HepG2 (cell line): Measurements from ENCODE around the gene PDCD10. TPM values are rescaled to one million over a fixed set of nuclear protein-coding genes. Genes with fewer than 3 reads are reported as not detected.

Experiments used
- AHR ChIP-seq: IDR thresholded peaks from 2 replicates; pipeline ENCODE4 v1.6.1; 2018; ENCODE audit warnings: missing genetic modification reagents, missing compliant biosample characterization
- ETS1 ChIP-seq: sonication (generic); formaldehyde crosslinking; IDR thresholded peaks from 2 replicates; pipeline ENCODE4 v1.4.0; 2020; ENCODE audit warnings: missing genetic modification reagents
- GZF1 ChIP-seq: sonication (generic); formaldehyde crosslinking; IDR thresholded peaks from 2 replicates; pipeline ENCODE4 v1.5.1; 2020; ENCODE audit warnings: mild to moderate bottlenecking, missing genetic modification reagents
- HOXD1 ChIP-seq: sonication (generic); formaldehyde crosslinking; IDR thresholded peaks from 2 replicates; pipeline ENCODE4 v1.5.0; 2020; ENCODE audit warnings: missing genetic modification reagents
- PLSCR1 ChIP-seq: sonication (generic); formaldehyde crosslinking; IDR thresholded peaks from 2 replicates; pipeline ENCODE4 v1.5.0; 2020; ENCODE audit warnings: missing genetic modification reagents, mild to moderate bottlenecking, borderline replicate concordance
- POLR2AphosphoS5 ChIP-seq: IDR thresholded peaks from 2 replicates; pipeline ENCODE4 v1.6.1; 2012; ENCODE audit warnings: low read depth, low read length
- ZFX ChIP-seq: sonication (generic); formaldehyde crosslinking; IDR thresholded peaks from 2 replicates; pipeline ENCODE4 v1.4.0; 2020; ENCODE audit warnings: mild to moderate bottlenecking, low read depth, missing genetic modification reagents, moderate library complexity
- ZKSCAN5 ChIP-seq: sonication (generic); formaldehyde crosslinking; IDR thresholded peaks from 2 replicates; pipeline ENCODE4 v1.5.1; 2020; ENCODE audit warnings: mild to moderate bottlenecking, missing genetic modification reagents
- ZNF414 ChIP-seq: sonication (generic); formaldehyde crosslinking; IDR thresholded peaks from 2 replicates; pipeline ENCODE4 v1.5.0; 2020; ENCODE audit warnings: missing genetic modification reagents
- polyA plus RNA-seq, 8 experiments: library from polyadenylated mRNA; depleted of rRNA in 3 of 8; stranded (reverse) in 7 of 8; unstranded in 1 of 8; fragments of >200 nt; fragmentation: Illumina TruSeq in 4 of 8; extraction: Trizol in 4 of 8; gene quantifications; 2 replicates each; pipeline versions ENCODE4 v1.2.1 to v1.2.3, GENCODE V29; 2011 to 2016; ENCODE audit warnings: low read depth in 4 of 8, missing spikeins in 1 of 8, mixed read lengths in 1 of 8; ENCODE audit not compliant: insufficient read depth in 1 of 8
- total RNA-seq, 5 experiments: library from RNA; depleted of rRNA; stranded (reverse); fragments of >200 nt; fragmentation: Illumina TruSeq; extraction: Trizol; gene quantifications; 2 replicates each; pipeline ENCODE4 v1.2.3, GENCODE V29; 2016; ENCODE audit warnings: low read depth in 1 of 5
- TF ChIP-seq, protein P1 (sequence below): sonication (generic); formaldehyde crosslinking; IDR thresholded peaks from 2 replicates; pipeline ENCODE4 v1.8.0; 2022; ENCODE audit warnings: low read depth, missing genetic modification reagents
- TF ChIP-seq, protein P2 (sequence below): sonication (generic); formaldehyde crosslinking; IDR thresholded peaks from 2 replicates; pipeline ENCODE4 v1.4.0; 2020; ENCODE audit warnings: missing genetic modification reagents
- TF ChIP-seq, protein P3 (sequence below): sonication (generic); formaldehyde crosslinking; IDR thresholded peaks from 2 replicates; pipeline ENCODE4 v1.8.1; 2023; ENCODE audit warnings: mild to moderate bottlenecking, missing genetic modification reagents
- TF ChIP-seq, protein P4 (sequence below): IDR thresholded peaks from 2 replicates; pipeline ENCODE4 v1.6.1; 2016; ENCODE audit warnings: missing compliant biosample characterization, missing genetic modification reagents, borderline replicate concordance
- TF ChIP-seq, protein P5 (sequence below): IDR thresholded peaks from 2 replicates; pipeline ENCODE4 v1.6.1; 2012; ENCODE audit warnings: low read depth, low read length, improper control_type of control experiment

The PDCD10 gene
- total and polyA plus RNA-seq, 2 of the 13 experiments (the other 11 are each of a cell fraction or from before 2014, with no cell fraction given): 48.5 to 53.9 TPM

- no peak; the same call in 1 of the 2 replicates for TF ChIP-seq ETS1 (CRISPR knock-in tag)
- TF ChIP-seq HOXD1 (CRISPR knock-in tag): no peak
- TF ChIP-seq, protein P1, sequence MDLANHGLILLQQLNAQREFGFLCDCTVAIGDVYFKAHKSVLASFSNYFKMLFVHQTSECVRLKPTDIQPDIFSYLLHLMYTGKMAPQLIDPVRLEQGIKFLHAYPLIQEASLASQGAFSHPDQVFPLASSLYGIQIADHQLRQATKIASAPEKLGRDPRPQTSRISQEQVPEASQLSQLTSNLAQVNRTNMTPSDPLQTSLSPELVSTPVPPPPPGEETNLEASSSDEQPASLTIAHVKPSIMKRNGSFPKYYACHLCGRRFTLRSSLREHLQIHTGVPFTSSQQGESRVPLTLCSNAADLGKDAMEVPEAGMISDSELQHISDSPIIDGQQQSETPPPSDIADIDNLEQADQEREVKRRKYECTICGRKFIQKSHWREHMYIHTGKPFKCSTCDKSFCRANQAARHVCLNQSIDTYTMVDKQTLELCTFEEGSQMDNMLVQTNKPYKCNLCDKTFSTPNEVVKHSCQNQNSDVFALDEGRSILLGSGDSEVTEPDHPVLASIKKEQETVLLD (CRISPR knock-in tag): no peak
- TF ChIP-seq ZKSCAN5: no peak
- 0 out of 2 replicates have a peak, but pooled peaks have one; percentile 67 for TF ChIP-seq AHR (CRISPR knock-in tag)
- TF ChIP-seq, protein P2, sequence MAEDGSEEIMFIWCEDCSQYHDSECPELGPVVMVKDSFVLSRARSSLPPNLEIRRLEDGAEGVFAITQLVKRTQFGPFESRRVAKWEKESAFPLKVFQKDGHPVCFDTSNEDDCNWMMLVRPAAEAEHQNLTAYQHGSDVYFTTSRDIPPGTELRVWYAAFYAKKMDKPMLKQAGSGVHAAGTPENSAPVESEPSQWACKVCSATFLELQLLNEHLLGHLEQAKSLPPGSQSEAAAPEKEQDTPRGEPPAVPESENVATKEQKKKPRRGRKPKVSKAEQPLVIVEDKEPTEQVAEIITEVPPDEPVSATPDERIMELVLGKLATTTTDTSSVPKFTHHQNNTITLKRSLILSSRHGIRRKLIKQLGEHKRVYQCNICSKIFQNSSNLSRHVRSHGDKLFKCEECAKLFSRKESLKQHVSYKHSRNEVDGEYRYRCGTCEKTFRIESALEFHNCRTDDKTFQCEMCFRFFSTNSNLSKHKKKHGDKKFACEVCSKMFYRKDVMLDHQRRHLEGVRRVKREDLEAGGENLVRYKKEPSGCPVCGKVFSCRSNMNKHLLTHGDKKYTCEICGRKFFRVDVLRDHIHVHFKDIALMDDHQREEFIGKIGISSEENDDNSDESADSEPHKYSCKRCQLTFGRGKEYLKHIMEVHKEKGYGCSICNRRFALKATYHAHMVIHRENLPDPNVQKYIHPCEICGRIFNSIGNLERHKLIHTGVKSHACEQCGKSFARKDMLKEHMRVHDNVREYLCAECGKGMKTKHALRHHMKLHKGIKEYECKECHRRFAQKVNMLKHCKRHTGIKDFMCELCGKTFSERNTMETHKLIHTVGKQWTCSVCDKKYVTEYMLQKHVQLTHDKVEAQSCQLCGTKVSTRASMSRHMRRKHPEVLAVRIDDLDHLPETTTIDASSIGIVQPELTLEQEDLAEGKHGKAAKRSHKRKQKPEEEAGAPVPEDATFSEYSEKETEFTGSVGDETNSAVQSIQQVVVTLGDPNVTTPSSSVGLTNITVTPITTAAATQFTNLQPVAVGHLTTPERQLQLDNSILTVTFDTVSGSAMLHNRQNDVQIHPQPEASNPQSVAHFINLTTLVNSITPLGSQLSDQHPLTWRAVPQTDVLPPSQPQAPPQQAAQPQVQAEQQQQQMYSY (CRISPR knock-in tag): peak; percentile 79
- no peak for TF ChIP-seq ZNF414 (CRISPR knock-in tag)
- TF ChIP-seq, protein P3, sequence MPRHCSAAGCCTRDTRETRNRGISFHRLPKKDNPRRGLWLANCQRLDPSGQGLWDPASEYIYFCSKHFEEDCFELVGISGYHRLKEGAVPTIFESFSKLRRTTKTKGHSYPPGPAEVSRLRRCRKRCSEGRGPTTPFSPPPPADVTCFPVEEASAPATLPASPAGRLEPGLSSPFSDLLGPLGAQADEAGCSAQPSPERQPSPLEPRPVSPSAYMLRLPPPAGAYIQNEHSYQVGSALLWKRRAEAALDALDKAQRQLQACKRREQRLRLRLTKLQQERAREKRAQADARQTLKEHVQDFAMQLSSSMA (CRISPR knock-in tag): 0 out of 2 replicates have a peak, but pooled peaks have one; percentile 44
- no peak; the same call in 1 of the 2 replicates for TF ChIP-seq ZFX (CRISPR knock-in tag)
- TF ChIP-seq, protein P4, sequence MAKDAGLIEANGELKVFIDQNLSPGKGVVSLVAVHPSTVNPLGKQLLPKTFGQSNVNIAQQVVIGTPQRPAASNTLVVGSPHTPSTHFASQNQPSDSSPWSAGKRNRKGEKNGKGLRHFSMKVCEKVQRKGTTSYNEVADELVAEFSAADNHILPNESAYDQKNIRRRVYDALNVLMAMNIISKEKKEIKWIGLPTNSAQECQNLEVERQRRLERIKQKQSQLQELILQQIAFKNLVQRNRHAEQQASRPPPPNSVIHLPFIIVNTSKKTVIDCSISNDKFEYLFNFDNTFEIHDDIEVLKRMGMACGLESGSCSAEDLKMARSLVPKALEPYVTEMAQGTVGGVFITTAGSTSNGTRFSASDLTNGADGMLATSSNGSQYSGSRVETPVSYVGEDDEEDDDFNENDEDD (CRISPR knock-in tag): peak; percentile 44; the same call in 1 of the 2 replicates
- peak; percentile 84 for TF ChIP-seq POLR2AphosphoS5
- TF ChIP-seq GZF1 (CRISPR knock-in tag): no peak
- TF ChIP-seq PLSCR1: no peak
- TF ChIP-seq, protein P5, sequence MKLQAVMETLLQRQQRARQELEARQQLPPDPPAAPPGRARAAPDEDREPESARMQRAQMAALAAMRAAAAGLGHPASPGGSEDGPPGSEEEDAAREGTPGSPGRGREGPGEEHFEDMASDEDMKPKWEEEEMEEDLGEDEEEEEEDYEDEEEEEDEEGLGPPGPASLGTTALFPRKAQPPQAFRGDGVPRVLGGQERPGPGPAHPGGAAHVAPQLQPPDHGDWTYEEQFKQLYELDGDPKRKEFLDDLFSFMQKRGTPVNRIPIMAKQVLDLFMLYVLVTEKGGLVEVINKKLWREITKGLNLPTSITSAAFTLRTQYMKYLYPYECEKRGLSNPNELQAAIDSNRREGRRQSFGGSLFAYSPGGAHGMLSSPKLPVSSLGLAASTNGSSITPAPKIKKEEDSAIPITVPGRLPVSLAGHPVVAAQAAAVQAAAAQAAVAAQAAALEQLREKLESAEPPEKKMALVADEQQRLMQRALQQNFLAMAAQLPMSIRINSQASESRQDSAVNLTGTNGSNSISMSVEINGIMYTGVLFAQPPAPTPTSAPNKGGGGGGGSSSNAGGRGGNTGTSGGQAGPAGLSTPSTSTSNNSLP: no peak
These were observed 794 bp upstream of the PDCD10 start, which contains the start of gene SERPINI1 (continued) for GRCh38 chr3:167735233-167736138.
